ENCODE measurements around the gene LONRF3.

The LONRF3 gene

DNA sequence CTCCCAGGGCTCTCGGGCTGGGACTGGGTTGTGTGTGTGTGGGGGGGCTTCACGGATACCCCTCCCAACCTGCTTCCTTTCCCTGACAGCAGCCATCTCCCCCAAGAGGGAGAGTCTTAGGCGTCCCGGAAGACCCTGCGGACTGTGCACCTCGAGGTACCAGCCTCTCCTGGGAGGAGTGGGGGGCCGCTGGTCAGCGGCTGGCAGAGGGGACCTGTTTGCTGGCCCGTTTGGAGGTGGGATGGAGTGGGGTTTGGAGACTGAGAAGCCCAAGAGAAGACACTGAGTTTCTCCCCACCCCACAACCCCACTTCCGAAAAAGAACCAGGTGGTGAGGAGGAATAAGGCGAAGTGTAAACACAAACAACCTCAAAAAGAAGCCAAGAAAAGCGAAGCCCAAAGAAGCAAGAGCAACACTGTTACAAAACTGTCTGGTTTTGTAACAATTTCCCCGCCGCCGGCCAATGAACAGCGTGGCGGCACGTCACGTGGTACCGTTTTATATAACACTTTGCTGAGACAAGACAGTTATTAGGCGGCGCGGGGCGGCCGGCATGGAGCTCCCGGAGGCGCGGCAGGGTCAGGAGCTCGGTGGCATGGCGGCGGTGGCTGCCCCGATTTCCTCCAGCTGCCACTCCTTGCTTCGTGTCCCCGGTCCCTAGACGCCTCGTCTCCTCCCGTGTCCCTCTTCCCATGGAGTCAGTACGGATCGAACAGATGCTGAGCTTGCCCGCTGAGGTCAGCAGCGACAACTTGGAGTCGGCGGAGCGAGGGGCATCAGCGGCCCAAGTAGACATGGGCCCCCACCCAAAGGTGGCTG is at the start of gene LONRF3:
Gene LONRF3, plus strand, starts transcription at position 531 of the 820 bp plus-strand sequence. Its CDS starts 163 bp downstream, at position 694.
- DNase-seq (ENCODE audit: low read depth in 2 of 2, low spot score in 1 of 2) = peak in 1 of 2 donors; percentile 30

GRCh38 chrX:118928151-118928550 is 46.3 kb upstream of the LONRF3 start:
- DNase-seq (ENCODE audit: low read depth in 2 of 2, low spot score in 1 of 2) = no peak

- DNase-seq (ENCODE audit: low read depth in 2 of 2, low spot score in 1 of 2) = no peak
Measured at GRCh38 chrX:118935352-118935751, 39.1 kb upstream of the LONRF3 start.

DNA sequence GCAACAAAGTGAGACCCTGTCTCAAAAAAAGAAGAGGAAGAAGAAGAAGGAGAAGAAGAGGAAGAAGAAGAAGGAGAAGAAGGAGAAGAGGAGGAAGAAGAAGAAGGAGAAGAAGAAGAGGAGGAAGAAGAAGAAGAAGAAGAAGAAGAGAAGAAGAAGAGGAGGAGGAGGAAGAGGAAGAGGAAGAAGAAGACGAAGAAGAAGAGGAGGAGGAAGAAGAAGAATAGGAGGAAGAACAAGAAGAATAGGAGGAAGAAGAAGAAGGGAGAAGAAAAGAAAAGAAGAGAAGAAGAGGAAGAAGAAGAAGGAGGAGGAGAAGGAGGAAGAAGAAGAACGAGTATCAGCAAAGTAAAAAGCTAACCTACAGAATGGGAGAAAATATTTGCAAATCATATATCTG is 33.3 kb upstream of the LONRF3 start:
- no peak for DNase-seq (ENCODE audit: low read depth in 2 of 2, low spot score in 1 of 2)

- DNase-seq (ENCODE audit: low read depth in 2 of 2, low spot score in 1 of 2) = no peak
Measured at GRCh38 chrX:118943102-118943501, 31.3 kb upstream of the LONRF3 start.

DNA sequence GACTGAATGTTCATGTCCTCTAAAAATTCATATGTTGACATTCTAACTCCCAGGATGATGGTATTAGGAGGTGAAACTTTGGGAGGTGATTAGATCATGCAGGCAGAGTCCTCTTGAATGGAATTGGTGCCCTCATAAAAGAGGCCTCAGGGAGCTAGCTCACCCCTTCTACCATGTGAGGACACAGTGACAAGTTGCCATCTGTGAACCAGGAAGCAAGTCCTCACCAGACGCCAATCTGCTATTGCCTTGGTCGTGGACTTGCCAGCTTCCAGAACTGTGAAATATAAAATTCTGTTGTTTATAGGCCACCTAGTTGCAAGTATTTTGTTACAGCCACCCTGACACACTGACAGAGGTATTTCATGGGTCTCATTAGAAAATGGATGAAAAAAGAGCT is 28.5 kb upstream of the LONRF3 start:
- no peak for DNase-seq (ENCODE audit: low read depth in 2 of 2, low spot score in 1 of 2)

GRCh38 chrX:118948270-118948669 is 26.1 kb upstream of the LONRF3 start:
- no peak for DNase-seq (ENCODE audit: low read depth in 2 of 2, low spot score in 1 of 2)

- DNase-seq (ENCODE audit: low read depth in 2 of 2, low spot score in 1 of 2) = no peak
Measured at GRCh38 chrX:118961866-118962560, 12.4 kb upstream of the LONRF3 start.

DNA sequence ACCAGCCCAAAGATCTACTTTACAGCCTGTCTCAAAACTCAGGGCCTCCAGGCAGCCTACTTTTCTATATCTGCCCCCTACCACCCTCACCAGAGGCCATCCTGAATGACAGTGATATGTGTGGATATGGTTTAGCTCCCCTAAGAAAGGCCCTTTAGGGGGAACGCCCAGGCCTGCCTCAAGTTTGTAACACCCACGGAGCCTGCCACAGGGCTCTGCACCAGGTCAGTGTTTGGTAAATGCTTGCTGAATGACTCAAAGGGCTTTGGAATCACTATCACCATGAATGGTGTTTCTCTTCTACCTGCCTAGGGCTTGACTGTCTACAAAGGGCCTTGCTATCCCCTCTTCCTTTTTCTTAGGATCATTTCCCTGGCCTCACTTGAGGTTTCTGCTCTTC is 11.3 kb upstream of the LONRF3 start:
- DNase-seq (ENCODE audit: low read depth in 2 of 2, low spot score in 1 of 2) = no peak

GRCh38 chrX:118964252-118964651 is 10.2 kb upstream of the LONRF3 start:
- no peak for DNase-seq (ENCODE audit: low read depth in 2 of 2, low spot score in 1 of 2)

- no peak for DNase-seq (ENCODE audit: low read depth in 2 of 2, low spot score in 1 of 2)
Measured at GRCh38 chrX:118965395-118965794, 9.0 kb upstream of the LONRF3 start.

DNA sequence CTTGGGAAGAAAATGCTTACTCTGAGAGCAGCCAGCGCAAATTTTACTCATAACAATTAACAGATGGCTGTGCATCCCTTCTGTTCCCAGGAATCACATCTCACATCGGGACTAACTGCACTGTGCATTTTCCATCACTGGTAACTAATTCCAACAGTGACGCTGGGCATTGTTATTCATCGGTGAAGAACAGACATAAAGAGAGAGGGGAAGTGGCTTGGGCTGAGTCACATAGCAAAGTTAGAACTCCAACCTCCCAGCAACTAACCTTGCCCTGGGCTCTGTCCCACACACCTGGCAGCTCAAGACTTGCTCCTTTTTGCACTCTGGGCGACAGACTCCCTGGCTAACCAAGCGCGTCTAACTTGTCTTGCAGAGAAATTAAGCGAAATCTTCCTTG is 6.4 kb upstream of the LONRF3 start:
- no peak for DNase-seq (ENCODE audit: low read depth in 2 of 2, low spot score in 1 of 2)

- no peak for DNase-seq (ENCODE audit: low read depth in 2 of 2, low spot score in 1 of 2)
Measured at GRCh38 chrX:118971552-118971951, 2.9 kb upstream of the LONRF3 start.

GRCh38 chrX:118973389-118974087 is 880 bp upstream of the LONRF3 start:
- no peak for DNase-seq (ENCODE audit: low read depth in 2 of 2, low spot score in 1 of 2)

- peak in 1 of 2 donors; percentile 17 for DNase-seq (ENCODE audit: low read depth in 2 of 2, low spot score in 1 of 2)
Measured at GRCh38 chrX:118974908-118975671, 672 bp downstream of the LONRF3 start.

- DNase-seq (ENCODE audit: low read depth in 2 of 2, low spot score in 1 of 2) = peak in 1 of 2 donors; percentile 38
Measured at GRCh38 chrX:118975831-118976598, 1.6 kb downstream of the LONRF3 start.

DNA sequence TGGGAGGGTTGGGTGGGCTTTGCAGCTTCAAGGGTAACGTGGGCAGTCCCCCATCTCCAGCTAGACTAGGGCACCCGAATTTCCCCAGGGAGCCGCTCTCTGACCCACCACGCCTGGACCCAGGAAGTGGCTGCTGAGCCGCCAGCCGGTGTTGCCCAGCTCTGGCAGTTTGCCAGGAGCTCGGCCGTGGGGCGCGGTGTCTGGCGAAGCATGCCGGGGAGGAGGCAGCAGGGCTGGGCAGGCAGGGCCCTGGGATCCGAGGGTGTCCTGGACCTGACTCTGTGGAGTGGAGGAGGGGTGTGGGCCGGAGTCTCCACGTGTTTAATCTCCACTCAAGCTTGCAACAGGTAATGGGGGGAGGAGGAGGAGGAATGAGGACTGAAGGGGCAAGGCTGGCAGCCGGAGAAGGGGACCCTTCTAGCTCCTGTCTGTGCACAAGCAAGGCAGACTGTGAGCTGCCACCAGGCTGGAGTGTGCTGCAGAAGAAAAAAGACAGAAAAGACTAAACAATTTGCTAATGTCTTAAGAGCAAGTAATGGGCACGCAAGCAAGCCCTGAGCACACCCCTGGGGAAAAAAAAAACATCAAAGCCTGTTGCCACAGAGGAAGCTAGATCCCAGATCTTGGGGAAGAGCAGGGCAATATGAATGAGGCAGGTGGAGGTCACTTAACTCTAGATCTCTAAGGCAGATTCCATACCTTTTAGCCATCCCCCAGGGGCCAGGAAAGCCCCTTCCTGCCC is 2.4 kb downstream of the LONRF3 start:
- no peak for DNase-seq (ENCODE audit: low read depth in 2 of 2, low spot score in 1 of 2)

GRCh38 chrX:118977424-118977823 is 3.0 kb downstream of the LONRF3 start:
- no peak for DNase-seq (ENCODE audit: low read depth in 2 of 2, low spot score in 1 of 2)

GRCh38 chrX:118978451-118978850 is 4.0 kb downstream of the LONRF3 start:
- no peak for DNase-seq (ENCODE audit: low read depth in 2 of 2, low spot score in 1 of 2)

GRCh38 chrX:118980761-118981160 is 6.3 kb downstream of the LONRF3 start:
- DNase-seq (ENCODE audit: low read depth in 2 of 2, low spot score in 1 of 2) = no peak
